Retinal pigment epithelial cell (primary cell): ENCODE results near the gene NPC2.

Experiments
- DNase-seq: peaks from one replicate; pipeline ENCODE4 v3.0.0-alpha.2; 2010; ENCODE audit warnings: low read depth
- H3K4me3 ChIP-seq: 2 replicates; pipeline ENCODE4 v1.5.1; 2011; ENCODE audit warnings: mild to moderate bottlenecking, low read length, control low read depth, moderate library complexity
- TF ChIP-seq, protein P1 (sequence below): conservative IDR thresholded peaks from 2 replicates; pipeline ENCODE4 v1.5.1; 2011; ENCODE audit warnings: low read depth, low read length, control low read depth, inconsistent platforms

Gene NPC2

GRCh38 chr14:74526854-74527585, 33.9 kb upstream of the NPC2 start:
- TF ChIP-seq, protein P1, sequence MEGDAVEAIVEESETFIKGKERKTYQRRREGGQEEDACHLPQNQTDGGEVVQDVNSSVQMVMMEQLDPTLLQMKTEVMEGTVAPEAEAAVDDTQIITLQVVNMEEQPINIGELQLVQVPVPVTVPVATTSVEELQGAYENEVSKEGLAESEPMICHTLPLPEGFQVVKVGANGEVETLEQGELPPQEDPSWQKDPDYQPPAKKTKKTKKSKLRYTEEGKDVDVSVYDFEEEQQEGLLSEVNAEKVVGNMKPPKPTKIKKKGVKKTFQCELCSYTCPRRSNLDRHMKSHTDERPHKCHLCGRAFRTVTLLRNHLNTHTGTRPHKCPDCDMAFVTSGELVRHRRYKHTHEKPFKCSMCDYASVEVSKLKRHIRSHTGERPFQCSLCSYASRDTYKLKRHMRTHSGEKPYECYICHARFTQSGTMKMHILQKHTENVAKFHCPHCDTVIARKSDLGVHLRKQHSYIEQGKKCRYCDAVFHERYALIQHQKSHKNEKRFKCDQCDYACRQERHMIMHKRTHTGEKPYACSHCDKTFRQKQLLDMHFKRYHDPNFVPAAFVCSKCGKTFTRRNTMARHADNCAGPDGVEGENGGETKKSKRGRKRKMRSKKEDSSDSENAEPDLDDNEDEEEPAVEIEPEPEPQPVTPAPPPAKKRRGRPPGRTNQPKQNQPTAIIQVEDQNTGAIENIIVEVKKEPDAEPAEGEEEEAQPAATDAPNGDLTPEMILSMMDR: no peak
- H3K4me3 ChIP-seq: no peak overlapping the region
- no peak for DNase-seq

GRCh38 chr14:74525361-74525851, 32.3 kb upstream of the NPC2 start:
- no peak overlapping the region for H3K4me3 ChIP-seq
- peak; percentile 72 for DNase-seq
- TF ChIP-seq, protein P1: no peak

DNA sequence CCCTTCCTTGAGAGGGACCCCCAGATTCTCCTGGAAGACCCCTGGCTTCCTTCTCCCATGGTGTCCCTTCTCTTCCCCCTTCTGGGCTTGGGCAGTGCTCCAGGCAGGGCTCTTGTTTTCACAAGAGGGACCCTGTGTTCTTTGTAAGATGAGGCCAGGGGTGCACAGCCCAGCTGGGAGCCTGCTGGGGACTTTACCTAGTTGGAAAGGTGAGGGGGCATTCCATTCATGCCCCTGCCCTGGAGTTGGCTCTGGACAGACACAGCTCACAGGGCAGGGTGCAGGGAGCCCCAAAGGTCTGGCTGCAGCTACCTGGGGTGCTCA, 31.7 kb upstream of the NPC2 start:
- TF ChIP-seq, protein P1: no peak

DNA sequence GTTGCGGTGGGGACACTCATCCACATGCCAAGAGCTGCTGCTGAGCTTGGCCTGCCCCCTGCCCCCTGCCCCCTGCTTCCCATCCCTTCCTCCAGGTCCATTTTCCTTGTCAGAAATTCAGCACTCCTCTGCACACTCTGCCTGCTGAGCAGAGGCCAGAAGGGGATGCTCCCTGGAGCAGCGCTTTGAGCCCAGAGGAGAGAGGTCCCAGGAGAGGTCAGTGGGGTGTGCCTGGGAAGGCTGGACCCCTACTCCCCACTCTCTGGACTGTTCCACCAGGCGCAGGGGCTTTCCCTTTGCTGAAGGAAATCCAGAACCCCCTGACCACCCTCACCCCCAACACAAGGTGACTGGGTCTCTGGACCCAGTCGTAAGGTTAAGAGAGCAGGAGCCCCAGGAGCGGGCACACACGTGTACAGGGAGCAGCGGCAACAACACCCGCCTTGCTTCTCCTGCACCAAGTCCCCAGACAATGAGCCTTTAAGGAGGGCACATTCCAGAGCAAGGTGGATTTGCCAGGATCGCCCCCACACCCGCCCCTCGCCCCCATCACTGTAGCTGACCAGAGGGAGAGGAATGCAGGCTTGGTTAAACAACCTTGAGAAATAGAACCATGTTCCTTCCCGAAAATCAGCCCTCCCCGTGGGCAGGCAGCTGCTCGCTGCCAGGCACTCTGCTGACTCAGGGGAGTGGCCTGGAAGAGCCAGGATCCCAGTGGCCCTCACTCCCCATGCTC, 31.1 kb upstream of the NPC2 start:
- TF ChIP-seq, protein P1: no peak
- H3K4me3 ChIP-seq: no peak overlapping the region
- DNase-seq: peak; percentile 34

More for the DNA sequence above, 31.7 kb upstream of the NPC2 start:
- H3K4me3 ChIP-seq: no peak overlapping the region
- no peak for DNase-seq

DNA sequence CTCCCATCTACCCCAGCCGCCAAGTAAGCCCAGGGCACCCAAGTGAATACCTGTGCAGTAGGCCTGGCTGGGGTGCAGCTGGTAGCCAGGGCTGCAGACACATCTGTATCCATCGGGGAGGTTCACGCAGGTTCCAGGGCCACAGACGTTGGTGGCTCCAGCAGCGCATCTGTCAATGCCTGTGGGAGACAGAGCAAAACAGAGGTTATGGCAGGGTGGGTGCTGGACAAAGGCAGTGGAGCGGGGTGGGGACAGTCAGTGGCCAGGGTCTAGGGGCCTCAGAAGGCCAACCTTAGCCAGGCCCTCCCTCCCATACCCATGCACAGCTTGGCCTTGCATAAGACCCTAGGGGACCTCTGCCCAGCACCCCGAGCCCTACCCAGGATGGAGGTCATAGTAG, 29.6 kb upstream of the NPC2 start:
- TF ChIP-seq, protein P1: no peak
- DNase-seq: no peak
- H3K4me3 ChIP-seq: no peak overlapping the region

DNA sequence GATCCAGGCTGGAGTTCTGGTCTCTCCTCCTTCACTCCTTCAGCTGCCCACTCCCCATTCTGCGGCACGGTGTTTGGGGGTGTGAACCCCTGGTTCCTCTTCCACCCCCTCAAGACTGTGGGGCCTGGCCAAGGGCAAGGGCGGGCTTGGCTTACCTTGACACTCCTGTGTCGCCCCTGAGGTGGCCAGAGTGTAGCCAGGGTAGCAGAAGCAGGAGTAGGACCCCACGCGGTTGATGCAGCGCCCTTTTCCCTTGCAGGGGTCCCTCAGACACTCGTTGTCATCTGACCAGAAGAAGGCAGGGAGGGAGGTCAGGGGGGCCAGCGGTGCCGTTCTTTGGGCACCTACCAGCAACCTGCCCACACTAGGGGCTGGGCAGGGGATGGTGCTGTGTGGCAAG, 28.7 kb upstream of the NPC2 start:
- DNase-seq: no peak
- TF ChIP-seq, protein P1: no peak
- H3K4me3 ChIP-seq: no peak overlapping the region
